HG03060 (cell line): ENCODE data around the gene USP24.

ENCODE experiments used
- ATAC-seq: cut with Tn5 transposase; IDR thresholded peaks from one replicate; pipeline ENCODE4 v1.9.1; 2021; ENCODE audit warnings: low read depth, moderate number of reproducible peaks; ENCODE audit not compliant: unreplicated experiment

Gene USP24

GRCh38 chr1:55057270-55057955 lies 157.8 kb downstream of the USP24 start:
- ATAC-seq, result no peak

- no peak for ATAC-seq
These were observed 158.6 kb downstream of the USP24 start for GRCh38 chr1:55056632-55056992.

- no peak for ATAC-seq
These were observed 159.1 kb downstream of the USP24 start for GRCh38 chr1:55055951-55056631.

DNA sequence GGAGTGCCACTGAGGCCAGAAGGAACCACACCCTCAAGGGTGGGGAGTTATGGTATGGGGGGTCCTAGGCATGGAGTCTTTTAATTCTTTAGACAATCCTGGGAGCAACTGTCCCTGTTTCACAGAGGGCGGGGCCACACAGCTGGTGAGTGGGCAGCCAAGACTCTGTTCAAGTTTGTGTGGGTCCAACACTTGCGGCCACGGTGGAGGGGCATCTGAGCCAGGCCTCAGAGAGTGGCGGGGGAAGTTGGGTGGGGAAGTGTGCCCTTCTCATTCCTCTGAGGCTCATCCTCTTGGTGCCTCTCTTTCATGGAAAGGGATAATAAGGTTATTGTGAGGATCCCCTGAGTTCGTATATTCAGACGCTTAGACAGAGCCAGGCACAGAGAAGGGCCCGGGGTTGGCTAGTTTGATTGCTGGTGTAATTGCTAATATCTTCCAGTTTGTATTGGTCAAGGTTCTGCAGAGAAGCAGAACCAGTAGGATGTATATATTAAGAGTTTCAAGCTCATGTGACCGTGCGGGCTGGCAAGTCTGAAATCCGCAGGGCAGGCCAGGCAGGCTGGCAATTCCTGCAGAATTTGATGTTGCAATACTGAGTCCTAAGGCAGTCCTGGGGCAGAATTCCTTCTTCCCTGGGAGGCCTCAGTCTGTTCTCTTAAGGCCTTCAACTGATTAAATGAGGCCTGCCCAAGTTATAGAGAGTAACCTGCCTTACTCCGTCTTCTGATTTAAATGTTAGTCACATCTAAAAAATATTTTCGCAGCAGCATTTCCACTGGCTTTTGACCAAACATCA lies 159.9 kb downstream of the USP24 start:
- ATAC-seq, result no peak

- ATAC-seq, result no peak
These were observed 160.8 kb downstream of the USP24 start for GRCh38 chr1:55054396-55054795.

- ATAC-seq, result no peak
These were observed 161.8 kb downstream of the USP24 start for GRCh38 chr1:55053265-55053954.

DNA sequence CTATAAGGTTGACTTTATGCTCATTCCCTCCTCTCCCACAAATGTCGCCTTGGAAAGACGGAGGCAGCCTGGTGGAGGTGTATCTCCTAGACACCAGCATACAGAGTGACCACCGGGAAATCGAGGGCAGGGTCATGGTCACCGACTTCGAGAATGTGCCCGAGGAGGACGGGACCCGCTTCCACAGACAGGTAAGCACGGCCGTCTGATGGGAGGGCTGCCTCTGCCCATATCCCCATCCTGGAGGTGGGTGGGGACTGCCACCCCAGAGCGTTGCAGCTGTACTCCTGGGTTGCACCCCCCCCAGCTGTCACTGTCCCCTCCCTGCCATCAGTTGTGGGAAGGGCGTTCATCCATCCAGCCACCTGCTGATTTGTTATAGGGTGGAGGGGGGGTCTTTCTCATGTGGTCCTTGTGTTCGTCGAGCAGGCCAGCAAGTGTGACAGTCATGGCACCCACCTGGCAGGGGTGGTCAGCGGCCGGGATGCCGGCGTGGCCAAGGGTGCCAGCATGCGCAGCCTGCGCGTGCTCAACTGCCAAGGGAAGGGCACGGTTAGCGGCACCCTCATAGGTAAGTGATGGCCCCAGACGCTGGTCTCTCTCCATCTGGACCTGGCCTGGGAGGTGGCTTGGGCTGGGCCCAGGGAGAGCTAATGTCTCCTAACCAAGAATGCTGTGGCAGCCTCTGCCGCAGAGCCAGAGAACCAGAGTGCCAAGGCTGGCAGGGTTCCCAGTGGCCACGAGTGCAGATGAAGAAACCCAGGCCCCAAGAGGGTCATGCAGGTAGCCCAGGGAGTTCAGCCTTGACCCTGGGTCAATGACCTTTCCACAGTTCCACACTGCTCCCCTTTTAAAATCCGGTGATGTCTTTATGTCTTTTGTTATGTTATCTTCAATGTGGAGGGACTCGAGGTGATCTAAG lies 162.7 kb downstream of the USP24 start:
- no peak for ATAC-seq

DNA sequence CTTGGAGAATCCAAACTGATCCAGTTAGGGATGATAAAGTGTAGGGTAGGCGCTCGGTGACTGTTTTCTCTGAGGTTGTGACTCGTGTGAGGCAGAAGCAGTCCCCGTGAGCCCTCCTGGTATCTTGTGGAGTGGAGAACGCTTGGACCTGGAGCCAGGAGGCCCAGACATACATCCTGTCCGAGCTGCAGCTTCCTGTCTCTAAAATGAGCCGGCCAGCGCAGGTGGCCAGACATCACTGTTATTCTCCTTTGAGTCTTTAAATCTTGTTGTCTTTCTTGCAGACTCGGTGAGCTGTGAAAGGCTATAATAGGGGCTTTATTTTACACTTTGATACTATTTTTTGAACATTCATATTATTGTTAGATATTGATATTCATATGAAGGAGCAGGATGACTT lies 163.5 kb downstream of the USP24 start:
- ATAC-seq, result no peak

- no peak for ATAC-seq
These were observed 164.0 kb downstream of the USP24 start for GRCh38 chr1:55051169-55051568.

DNA sequence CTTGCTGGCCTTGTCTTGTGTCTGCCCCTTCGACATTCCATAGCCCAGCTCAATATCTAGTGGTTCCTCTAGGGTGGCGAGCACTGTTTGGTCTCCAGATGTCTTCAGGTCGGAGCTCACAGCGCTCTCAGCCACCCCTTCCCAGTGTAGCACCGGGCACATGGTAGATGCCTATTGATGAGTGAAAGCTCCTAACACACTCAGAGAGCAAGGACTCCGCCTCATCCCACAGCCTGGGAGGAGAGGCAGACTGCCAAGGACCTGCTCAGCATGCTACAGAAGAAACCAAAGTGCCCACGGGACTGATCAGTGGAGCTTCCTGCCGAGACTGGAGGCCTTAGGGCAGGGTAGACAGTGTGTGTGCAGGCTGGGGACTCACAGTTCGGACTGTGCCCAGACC lies 164.9 kb downstream of the USP24 start:
- no peak for ATAC-seq

GRCh38 chr1:55049914-55050278 lies 165.3 kb downstream of the USP24 start:
- ATAC-seq, result no peak

GRCh38 chr1:55049271-55049913 lies 165.8 kb downstream of the USP24 start:
- no peak for ATAC-seq

DNA sequence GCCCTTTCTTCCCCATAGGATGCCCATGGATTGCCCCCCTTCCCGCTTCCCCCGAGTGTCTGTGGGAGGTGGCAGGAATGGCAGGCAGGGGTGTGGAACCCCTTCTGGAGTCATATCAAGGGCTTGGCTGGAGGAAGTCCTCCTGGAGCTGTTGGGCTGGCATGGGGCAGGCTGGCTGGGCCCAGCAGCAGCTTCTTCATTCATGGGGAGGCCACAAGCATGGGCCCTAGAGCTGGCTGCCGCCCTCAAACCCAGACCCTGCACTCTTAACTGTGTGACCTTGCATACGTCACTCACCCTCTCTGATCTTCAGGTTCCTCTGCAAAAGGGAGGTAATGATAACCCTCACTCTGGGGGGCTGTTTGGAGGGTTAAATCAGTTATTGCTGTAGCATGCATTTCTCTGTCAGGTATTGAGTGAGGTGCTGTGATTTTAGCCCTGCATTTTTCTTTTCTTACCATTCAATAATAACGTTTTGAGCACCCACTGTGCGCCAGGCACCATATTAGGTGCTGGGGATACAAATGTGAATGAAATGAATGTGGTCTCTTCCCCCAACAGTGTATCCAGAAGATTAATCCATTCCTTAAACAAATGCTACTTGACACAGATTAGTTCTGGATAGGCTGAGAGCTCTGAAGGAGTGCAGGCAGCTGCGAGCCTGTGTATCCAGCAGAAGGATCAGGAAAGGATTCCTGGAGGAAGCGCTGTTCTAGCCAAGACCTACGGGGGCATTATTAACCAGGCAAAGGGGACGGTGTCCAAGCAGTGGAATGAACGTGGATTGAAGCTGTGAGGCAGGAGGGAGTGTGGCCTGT lies 166.5 kb downstream of the USP24 start:
- ATAC-seq, result no peak

DNA sequence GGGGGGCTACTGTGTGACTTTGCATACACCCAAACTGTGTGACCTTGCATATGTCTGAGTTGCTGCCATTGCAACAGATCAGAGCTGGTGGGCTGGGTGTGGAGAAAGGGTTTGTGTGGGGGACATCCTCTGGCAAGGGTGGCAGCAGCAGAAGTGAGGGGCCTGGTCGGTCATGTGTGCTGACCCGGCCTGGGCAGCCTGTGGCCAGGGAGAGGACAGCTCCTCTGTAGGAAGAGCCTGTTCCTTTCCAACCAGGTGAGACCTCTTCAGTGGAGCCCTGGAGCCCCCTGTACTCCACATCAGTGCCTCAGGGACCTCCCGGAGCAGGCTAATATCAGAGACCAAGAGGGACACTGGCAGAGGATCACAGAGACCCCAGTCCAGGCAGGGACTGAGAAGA lies 167.6 kb downstream of the USP24 start:
- ATAC-seq, result no peak

DNA sequence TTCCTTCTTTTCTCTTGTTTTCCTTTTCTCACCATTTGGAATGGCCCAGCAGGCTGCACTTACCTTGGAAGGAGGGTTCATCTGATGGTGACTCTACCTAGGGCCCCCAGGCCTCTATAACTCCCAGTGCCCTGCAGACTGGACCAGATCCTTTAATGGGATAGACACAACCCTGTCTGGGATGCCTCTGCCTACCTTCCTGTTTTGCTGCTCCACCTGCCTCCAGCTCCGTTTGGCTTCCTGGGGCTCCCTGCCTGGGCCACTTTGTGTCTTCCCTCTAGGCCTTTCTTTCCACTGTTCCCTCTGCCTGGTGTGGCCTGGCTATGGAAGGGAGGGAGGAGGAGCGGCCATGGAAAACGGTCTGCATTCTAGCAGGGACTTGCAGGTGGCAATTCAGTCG lies 168.3 kb downstream of the USP24 start:
- no peak for ATAC-seq

- no peak for ATAC-seq
These were observed 169.7 kb downstream of the USP24 start for GRCh38 chr1:55045430-55045829.

- no peak for ATAC-seq
These were observed 170.4 kb downstream of the USP24 start for GRCh38 chr1:55044617-55045397.

GRCh38 chr1:55043726-55044125 lies 171.4 kb downstream of the USP24 start:
- ATAC-seq, result no peak
